ENCODE results near the gene MAP2K7. TPM values are rescaled to one million over a fixed set of nuclear protein-coding genes. Genes with fewer than 3 reads are reported as not detected.
A peak's percentile ranks its signal among the peaks of the same experiment; 100 is the strongest.

The MAP2K7 gene
- total RNA-seq, 2 donors from 2014 or later, result 104 to 107 TPM

DNA sequence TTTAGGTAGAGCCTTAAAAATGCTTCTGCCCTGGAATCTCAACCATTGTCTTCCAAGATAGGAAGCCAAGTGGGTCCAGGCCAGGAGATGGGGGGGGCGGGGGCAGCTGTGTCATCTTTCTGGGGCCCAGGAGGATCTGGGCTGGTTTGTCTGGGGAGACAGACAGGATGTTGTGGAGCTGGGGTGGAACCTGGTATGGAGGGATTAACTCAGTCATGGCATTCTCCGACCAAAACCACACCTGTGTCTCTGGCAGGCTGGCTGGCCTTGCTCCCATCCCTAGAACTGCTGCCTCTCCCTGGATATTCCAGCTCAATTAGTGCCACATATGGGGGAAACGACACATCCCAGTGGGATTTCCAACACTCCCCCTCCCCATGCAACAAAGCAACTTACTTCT lies 2.7 kb upstream of the MAP2K7 start:
- H3K4me1 Mint-ChIP-seq, result peaks cover 17% of the 10 kb centered on the region
- DNase-seq (no peak), ATAC-seq (no peak)
- H3K4me3 Mint-ChIP-seq, result no peak overlapping the region
- no peak overlapping the region for H3K27ac Mint-ChIP-seq
- no peaks in the 10 kb centered on the region for H3K36me3 Mint-ChIP-seq (ENCODE audit: low read depth)
- no peaks in the 10 kb centered on the region for H3K27me3 Mint-ChIP-seq
- no peaks in the 10 kb centered on the region for H3K9me3 ChIP-seq (ENCODE audit: control insufficient read depth, low read length, poor library complexity, severe bottlenecking)

DNA sequence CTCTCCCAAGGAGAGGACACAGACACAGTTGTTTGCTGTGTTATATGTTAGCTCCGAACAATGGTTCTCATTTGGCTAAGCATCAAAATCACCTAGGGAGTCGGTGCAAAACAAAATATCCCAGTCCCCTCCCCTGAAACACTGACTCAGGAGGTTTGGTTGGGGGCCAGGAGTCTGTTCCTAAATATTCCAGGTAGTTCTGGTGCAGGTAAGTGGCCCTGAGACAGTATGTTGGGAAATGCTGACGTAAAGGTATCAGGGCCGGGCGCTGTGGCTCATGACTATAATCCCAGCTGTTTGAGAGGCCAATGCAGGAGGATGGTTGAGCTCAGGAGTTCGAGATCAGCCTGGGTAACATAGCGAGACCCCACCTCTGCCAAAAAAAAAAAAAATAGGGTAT lies 2.3 kb upstream of the MAP2K7 start:
- no peak overlapping the region for H3K4me3 Mint-ChIP-seq
- no peak overlapping the region for H3K27ac Mint-ChIP-seq
- H3K27me3 Mint-ChIP-seq, result no peaks in the 10 kb centered on the region
- no peak for ATAC-seq
- H3K9me3 ChIP-seq (ENCODE audit: control insufficient read depth, low read length, poor library complexity, severe bottlenecking), result no peaks in the 10 kb centered on the region
- no peak for DNase-seq
- peaks cover 17% of the 10 kb centered on the region for H3K4me1 Mint-ChIP-seq
- no peaks in the 10 kb centered on the region for H3K36me3 Mint-ChIP-seq (ENCODE audit: low read depth)

DNA sequence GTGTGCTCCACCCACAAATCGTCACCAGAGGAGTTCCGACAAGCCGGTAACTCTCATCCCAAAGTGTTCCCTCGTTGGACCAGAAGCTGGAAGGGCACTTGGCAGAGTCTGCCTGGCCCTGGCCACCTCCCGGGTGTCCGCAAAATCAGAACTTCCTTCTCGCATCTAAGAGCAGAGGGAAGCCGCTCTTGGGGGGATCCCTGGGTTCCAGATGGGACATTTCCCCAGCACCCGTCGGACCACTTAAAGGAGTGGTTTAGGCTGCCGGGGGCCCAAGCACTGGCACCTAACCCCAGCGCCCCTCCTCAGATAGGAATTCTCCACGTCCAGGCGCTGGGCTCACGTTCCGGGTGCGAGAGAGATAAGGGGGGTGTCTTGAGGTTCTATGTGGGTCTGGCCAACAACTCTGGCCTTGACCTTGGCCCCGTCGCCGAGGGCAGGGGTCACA lies 857 bp upstream of the MAP2K7 start:
- H3K4me1 Mint-ChIP-seq, result peaks cover 20% of the 10 kb centered on the region
- no peaks in the 10 kb centered on the region for H3K36me3 Mint-ChIP-seq (ENCODE audit: low read depth)
- DNase-seq (no peak), ATAC-seq (no peak)
- H3K27ac Mint-ChIP-seq, result peak overlapping the region; percentile 97
- H3K9me3 ChIP-seq (ENCODE audit: control insufficient read depth, low read length, poor library complexity, severe bottlenecking), result no peaks in the 10 kb centered on the region
- peak overlapping the region; percentile 90 for H3K4me3 Mint-ChIP-seq
- no peaks in the 10 kb centered on the region for H3K27me3 Mint-ChIP-seq

DNA sequence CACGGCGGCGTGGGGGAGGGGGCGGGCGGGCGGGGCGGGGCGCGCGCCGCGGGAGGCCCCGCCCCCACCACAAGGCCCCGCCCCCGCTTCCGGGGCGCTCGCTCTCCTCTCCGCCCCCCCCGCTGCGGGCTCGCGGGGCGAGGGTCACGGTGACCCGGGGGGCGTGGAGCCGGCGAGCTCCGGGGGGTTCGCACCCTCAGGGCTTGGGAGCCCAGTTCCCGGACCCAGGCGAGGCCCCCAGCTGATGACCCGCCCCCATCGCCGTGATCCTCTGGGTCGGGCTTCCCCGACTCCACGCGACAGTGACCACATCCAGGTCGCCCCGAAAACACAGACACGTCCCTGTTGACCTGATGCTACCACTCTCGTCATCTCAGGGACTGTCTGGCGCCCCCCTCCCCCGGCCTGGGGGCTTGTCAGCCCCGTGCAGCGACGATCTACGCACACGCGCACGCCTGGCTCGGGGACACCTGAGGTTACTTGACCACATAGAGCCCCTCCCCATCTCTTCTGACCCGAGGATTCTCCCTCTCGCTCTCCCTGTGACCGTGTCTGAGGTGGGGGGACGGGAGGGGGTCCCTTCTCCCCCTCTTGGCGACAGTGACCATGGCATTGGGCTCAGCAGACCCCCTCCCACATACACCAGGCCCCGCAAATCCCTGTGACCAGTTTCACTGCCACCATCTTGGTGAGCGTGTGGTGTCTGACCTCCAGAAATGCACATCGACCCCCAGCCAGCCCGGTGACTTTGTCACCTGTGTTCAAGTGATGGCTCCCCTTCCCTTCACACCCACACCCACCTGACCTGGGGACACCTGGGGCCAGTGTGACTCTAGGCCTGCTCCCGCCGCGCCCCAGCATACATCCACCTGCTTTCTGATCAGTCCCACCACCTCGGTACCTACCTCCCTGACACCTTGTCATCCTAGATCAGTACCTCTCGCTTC lies 670 bp downstream of the MAP2K7 start:
- peak; percentile 68 for ATAC-seq
- Mint-ChIP-seq H3K4me3 (peak overlapping the region; percentile 91), H3K4me1 (peaks cover 20% of the 10 kb centered on the region), H3K27me3 (no peaks in the 10 kb centered on the region), H3K36me3 (ENCODE audit: low read depth) (no peaks in the 10 kb centered on the region), H3K27ac (peak overlapping the region; percentile 97)
- no peaks in the 10 kb centered on the region for H3K9me3 ChIP-seq (ENCODE audit: control insufficient read depth, low read length, poor library complexity, severe bottlenecking)
- peak; percentile 70 to 75 (median 70) for DNase-seq

DNA sequence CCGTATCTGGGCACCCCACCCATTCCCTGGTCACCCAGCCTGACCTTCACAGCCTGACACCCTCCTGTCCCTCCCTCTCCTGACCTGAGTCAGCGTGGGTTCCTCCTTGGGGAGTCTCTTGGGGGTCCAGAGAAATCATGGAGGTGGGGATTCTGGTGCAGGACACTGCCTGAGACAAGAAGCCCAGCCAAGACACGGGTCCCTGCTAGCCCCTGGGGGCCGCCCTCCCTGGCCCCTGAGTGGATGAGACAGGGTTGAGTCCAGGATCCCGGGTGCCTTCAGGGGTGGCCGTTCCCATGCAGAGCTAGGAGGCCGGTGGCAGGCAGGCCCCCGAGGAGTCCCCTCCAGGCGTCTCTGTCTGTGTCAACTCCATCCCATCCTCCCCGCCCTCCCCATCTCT lies 1.6 kb downstream of the MAP2K7 start:
- no peaks in the 10 kb centered on the region for H3K9me3 ChIP-seq (ENCODE audit: control insufficient read depth, low read length, poor library complexity, severe bottlenecking)
- Mint-ChIP-seq H3K27me3 (no peaks in the 10 kb centered on the region), H3K4me3 (peak overlapping the region; percentile 91), H3K4me1 (peaks cover 20% of the 10 kb centered on the region), H3K27ac (peak overlapping the region; percentile 97), H3K36me3 (ENCODE audit: low read depth) (no peaks in the 10 kb centered on the region)
- no peak for ATAC-seq
- DNase-seq, result no peak

DNA sequence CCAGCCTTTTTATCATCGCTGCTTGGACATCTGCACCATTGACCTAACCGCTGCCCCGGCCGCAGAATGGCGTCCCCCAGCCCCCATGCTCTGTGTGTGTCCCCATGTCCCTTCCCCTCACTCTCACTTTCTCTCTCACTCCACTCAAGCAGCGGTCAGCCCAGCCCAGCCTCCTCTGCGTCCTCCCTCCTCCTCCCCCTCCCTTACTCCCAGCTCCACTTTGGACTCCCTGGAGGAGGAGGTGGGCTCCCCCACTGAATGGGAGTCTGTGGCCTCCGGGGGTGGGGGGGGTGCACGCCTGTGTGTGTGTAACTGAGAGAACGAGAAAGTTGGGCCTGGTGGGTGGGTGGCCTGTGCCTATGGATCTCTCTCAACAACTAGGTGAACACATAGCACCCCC lies 2.2 kb downstream of the MAP2K7 start:
- DNase-seq (no peak), ATAC-seq (no peak)
- Mint-ChIP-seq H3K4me3 (peak overlapping the region; percentile 76), H3K27ac (peak overlapping the region; percentile 97), H3K27me3 (no peaks in the 10 kb centered on the region), H3K36me3 (ENCODE audit: low read depth) (no peaks in the 10 kb centered on the region), H3K4me1 (peaks cover 22% of the 10 kb centered on the region)
- no peaks in the 10 kb centered on the region for H3K9me3 ChIP-seq (ENCODE audit: control insufficient read depth, low read length, poor library complexity, severe bottlenecking)

DNA sequence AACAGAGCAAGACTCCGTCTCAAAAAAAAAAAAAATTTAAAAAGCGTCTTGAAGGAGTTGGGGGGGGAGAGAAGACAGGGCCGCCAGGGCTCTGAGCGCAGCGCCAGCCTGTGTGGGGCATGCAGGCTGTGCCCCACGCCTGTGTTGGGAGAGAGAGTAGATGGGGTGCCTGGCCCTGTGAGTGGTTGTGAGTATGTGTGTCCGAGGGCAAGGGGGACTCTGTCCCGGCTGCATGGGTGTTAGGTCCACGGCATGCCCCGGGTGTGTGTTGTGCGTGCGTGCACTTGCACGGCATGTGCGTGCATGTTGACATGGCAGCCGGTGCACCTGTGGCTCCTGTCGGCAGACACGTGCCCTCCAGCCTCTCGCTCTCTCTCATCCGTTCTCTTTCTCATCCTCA lies 3.4 kb downstream of the MAP2K7 start:
- DNase-seq, result no peak
- peaks cover 22% of the 10 kb centered on the region for H3K4me1 Mint-ChIP-seq
- H3K36me3 Mint-ChIP-seq (ENCODE audit: low read depth), result peaks cover 7% of the 10 kb centered on the region
- H3K4me3 Mint-ChIP-seq, result peak overlapping the region; percentile 9
- H3K9me3 ChIP-seq (ENCODE audit: control insufficient read depth, low read length, poor library complexity, severe bottlenecking), result no peaks in the 10 kb centered on the region
- no peak overlapping the region for H3K27ac Mint-ChIP-seq
- no peaks in the 10 kb centered on the region for H3K27me3 Mint-ChIP-seq
- ATAC-seq, result no peak

DNA sequence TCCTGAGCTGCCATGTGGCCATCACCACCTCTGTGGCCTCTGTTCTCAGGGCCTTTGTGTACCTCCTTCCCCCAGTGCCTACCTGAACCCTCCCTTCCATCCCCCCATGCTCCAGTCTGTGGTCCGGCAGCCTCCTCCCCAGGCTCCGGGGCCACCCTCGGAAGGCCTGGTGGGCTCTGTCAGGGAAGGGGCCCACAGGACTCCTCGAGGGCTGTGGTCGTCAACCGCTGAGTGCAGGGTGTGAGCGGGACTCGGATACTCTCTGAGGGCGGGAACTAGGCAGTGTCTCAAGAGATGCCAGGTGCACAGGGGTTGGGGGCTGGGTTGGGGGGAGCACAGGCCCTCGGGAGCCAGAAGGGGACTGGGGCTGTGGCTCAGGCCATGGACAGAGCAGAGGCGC lies 3.9 kb downstream of the MAP2K7 start:
- no peak for ATAC-seq
- Mint-ChIP-seq H3K27ac (no peak overlapping the region), H3K4me1 (peaks cover 22% of the 10 kb centered on the region), H3K27me3 (no peaks in the 10 kb centered on the region), H3K4me3 (no peak overlapping the region), H3K36me3 (ENCODE audit: low read depth) (peaks cover 7% of the 10 kb centered on the region)
- no peaks in the 10 kb centered on the region for H3K9me3 ChIP-seq (ENCODE audit: control insufficient read depth, low read length, poor library complexity, severe bottlenecking)
- DNase-seq, result no peak

DNA sequence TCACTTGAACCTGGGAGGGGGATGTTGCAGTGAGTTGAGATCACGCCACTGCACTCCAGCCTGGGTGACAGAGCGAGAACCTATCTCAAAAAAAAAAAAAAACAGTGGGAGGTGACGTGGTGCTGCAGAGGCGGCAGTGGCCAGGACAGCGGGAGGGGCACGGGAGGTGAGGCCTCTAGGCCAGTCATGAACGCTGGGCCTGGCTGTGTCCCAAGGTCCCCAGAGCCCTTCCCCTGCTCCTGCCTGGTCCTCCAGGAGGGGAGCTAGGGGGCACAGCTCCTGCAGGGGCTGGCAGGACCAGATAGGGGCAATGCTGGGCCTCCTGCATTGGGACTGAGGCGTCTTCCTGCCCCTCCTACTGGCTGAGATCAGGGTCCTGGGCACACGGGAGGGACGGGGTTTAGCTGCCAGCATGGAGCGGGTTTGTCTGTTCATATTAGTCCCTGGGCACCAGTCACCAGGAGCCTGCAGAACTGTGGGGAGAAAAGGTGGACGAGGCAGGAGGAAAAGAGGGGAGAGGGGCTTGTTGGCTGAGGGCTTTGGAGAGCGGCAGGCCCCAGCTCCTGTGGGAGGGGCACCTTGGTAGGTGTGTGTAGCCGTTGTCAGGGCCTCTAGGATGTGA lies 4.5 kb downstream of the MAP2K7 start:
- DNase-seq, result no peak
- Mint-ChIP-seq H3K27ac (no peak overlapping the region), H3K27me3 (no peaks in the 10 kb centered on the region), H3K4me1 (peaks cover 26% of the 10 kb centered on the region), H3K36me3 (ENCODE audit: low read depth) (peaks cover 11% of the 10 kb centered on the region), H3K4me3 (no peak overlapping the region)
- no peaks in the 10 kb centered on the region for H3K9me3 ChIP-seq (ENCODE audit: control insufficient read depth, low read length, poor library complexity, severe bottlenecking)
- ATAC-seq, result no peak

DNA sequence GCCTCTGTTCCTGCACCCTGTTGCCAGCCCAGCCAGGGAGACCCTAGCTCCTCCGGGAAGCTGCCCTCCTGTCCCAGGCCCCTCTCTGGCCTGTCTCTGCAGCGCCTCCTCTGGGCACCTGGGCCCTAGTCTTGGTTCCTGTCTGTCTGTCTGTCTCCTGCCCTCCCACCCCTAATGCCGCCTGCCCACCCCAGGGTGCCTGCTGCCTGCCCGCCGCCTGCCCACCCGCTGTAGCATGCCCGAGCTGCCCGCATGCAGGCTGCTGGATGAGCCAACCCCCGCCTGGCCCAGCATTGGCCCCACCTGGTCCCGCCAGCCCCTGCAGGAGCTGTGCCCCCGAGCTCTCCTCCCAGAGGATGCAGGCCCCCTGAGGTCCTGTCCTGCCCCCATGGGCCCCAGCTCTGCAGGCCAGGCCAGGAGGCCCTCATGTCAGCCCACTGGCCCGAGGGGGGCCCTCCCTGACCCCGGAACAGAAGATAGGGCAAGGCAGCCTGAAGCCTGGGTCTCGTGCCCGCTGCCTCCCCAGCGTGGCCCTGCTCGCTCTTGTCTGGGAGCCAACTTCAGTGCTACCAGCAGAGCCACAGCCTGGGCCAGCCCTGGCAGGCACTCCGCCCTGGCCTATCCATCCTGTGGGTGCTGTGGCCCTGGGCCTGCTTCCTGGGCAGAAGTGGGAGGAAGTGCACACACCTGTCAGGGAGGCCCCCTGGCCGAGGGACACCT lies 5.2 kb downstream of the MAP2K7 start:
- DNase-seq (no peak), ATAC-seq (no peak)
- no peaks in the 10 kb centered on the region for H3K27me3 Mint-ChIP-seq

DNA sequence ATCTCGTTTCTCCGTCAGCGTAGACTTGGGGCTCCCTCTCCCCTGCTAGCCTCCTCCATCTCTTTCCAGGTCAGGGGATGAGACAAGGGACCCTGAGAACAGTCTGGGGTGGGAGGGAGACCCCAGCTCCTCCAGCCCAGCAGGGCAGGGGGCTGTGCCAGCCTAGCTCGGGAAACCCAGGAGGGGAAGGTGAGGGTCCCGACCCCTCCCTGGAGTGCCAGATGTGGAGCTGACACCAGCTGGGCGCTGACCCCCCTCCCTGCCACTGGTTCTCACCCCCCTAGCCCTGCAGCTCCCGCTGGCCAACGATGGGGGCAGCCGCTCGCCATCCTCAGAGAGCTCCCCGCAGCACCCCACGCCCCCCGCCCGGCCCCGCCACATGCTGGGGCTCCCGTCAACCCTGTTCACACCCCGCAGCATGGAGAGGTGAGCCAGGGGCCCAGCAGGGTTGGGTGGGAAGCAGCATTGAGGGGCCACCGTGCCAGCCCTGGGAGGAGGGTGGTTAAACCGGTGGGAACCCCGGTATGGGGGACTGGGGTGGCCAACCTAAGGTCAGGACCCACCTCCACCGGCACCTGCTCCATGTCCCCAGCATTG lies 5.9 kb downstream of the MAP2K7 start:
- Mint-ChIP-seq H3K36me3 (ENCODE audit: low read depth) (peaks cover 11% of the 10 kb centered on the region), H3K4me3 (no peak overlapping the region), H3K4me1 (peaks cover 20% of the 10 kb centered on the region), H3K27me3 (no peaks in the 10 kb centered on the region), H3K27ac (no peak overlapping the region)
- no peaks in the 10 kb centered on the region for H3K9me3 ChIP-seq (ENCODE audit: control insufficient read depth, low read length, poor library complexity, severe bottlenecking)
- ATAC-seq (no peak), DNase-seq (no peak)

More for the DNA sequence above, 5.2 kb downstream of the MAP2K7 start:
- no peaks in the 10 kb centered on the region for H3K9me3 ChIP-seq (ENCODE audit: control insufficient read depth, low read length, poor library complexity, severe bottlenecking)
- peaks cover 11% of the 10 kb centered on the region for H3K36me3 Mint-ChIP-seq (ENCODE audit: low read depth)
- H3K27ac Mint-ChIP-seq, result no peak overlapping the region
- H3K4me1 Mint-ChIP-seq, result peaks cover 23% of the 10 kb centered on the region
- H3K4me3 Mint-ChIP-seq, result no peak overlapping the region

DNA sequence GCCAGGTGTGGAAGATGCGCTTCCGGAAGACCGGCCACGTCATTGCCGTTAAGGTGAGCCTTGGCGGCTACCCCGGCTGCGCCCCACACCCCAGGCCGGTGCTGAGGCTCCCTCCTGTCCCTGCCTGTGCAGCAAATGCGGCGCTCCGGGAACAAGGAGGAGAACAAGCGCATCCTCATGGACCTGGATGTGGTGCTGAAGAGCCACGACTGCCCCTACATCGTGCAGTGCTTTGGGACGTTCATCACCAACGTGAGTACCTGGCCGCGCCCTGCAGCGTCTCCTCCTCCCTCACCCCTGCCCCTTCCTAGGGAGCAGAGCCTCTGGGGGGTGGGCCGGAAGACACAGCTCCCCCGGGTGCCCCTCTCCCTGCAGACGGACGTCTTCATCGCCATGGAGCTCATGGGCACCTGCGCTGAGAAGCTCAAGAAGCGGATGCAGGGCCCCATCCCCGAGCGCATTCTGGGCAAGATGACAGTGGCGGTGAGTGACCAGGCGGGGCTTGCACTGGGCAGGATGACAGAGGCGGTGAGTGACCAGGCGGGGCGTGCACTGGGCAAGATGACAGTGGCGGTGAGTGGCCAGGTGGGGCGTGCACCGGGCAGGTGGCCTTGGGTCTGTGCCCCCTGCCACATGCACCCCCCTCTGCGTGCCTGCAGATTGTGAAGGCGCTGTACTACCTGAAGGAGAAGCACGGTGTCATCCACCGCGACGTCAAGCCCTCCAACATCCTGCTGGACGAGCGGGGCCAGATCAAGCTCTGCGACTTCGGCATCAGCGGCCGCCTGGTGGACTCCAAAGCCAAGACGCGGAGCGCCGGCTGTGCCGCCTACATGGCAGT lies 6.9 kb downstream of the MAP2K7 start:
- Mint-ChIP-seq H3K4me3 (no peak overlapping the region), H3K4me1 (peaks cover 15% of the 10 kb centered on the region), H3K27me3 (peaks cover 4% of the 10 kb centered on the region), H3K27ac (no peak overlapping the region), H3K36me3 (ENCODE audit: low read depth) (peaks cover 11% of the 10 kb centered on the region)
- H3K9me3 ChIP-seq (ENCODE audit: control insufficient read depth, low read length, poor library complexity, severe bottlenecking), result no peaks in the 10 kb centered on the region
- DNase-seq (no peak), ATAC-seq (no peak)
